CD14-positive monocyte (primary cell): Measurements from ENCODE around the gene MDK. TPM values are rescaled to one million over a fixed set of nuclear protein-coding genes. Genes with fewer than 3 reads are reported as not detected.

Experiments used
- DNase-seq, 3 donors: peaks; one replicate each; pipeline ENCODE4 v3.0.0-alpha.2; 2011 to 2022
- H2AFZ ChIP-seq: 2 replicates; pipeline ENCODE4 v1.6.0; 2012; ENCODE audit warnings: mild to moderate bottlenecking, low read depth, low read length, inconsistent platforms; ENCODE audit not compliant: insufficient read depth, poor library complexity, severe bottlenecking
- H3K27ac ChIP-seq, 2 donors: 1 replicate in 1 of 2; 2 replicates in 1 of 2; pipeline ENCODE4 v1.5.1; 2012 to 2013; ENCODE audit warnings: low read length in 2 of 2, control low read depth in 1 of 2, inconsistent platforms in 1 of 2, low read depth in 1 of 2, mild to moderate bottlenecking in 1 of 2
- H3K27me3 ChIP-seq, 2 donors: one replicate each; pipeline versions ENCODE4 v1.6.0 to v1.6.1; 2011 to 2013; ENCODE audit warnings: low read length in 2 of 2; ENCODE audit not compliant: control insufficient read depth in 2 of 2, insufficient read depth in 2 of 2
- H3K36me3 ChIP-seq, 2 donors: replicated peaks in 1 of 2; 1 replicate in 1 of 2; 2 replicates in 1 of 2; pipeline versions ENCODE4 v1.5.1 to v1.6.1; 2012 to 2013; ENCODE audit warnings: low read length in 2 of 2, control low read depth in 1 of 2, inconsistent platforms in 1 of 2, mild to moderate bottlenecking in 1 of 2; ENCODE audit not compliant: insufficient read depth in 2 of 2, control insufficient read depth in 1 of 2
- H3K4me1 ChIP-seq, 2 donors: 1 replicate in 1 of 2; 2 replicates in 1 of 2; pipeline versions ENCODE4 v1.5.1 to v1.6.1; 2012 to 2013; ENCODE audit warnings: low read length in 2 of 2, control low read depth in 1 of 2, inconsistent platforms in 1 of 2, mild to moderate bottlenecking in 1 of 2, moderate library complexity in 1 of 2; ENCODE audit not compliant: insufficient read depth in 2 of 2, control insufficient read depth in 1 of 2
- H3K4me2 ChIP-seq: replicated peaks from 2 replicates; pipeline ENCODE3; 2012; ENCODE audit warnings: low read length, moderate library complexity, mild to moderate bottlenecking; ENCODE audit not compliant: poor library complexity, severe bottlenecking; ENCODE audit errors: extremely low read depth
- H3K4me3 ChIP-seq, 3 experiments: fragments of 200-600 bp in 1 of 3; sonication (generic) in 1 of 3; replicated peaks in 1 of 3; 1 replicate in 2 of 3; 2 replicates in 1 of 3; pipeline ENCODE4 v1.5.1; 2011 to 2013; ENCODE audit warnings: low read length in 3 of 3, mild to moderate bottlenecking in 3 of 3, control low read depth in 2 of 3, low read depth in 2 of 3, inconsistent platforms in 1 of 3, moderate library complexity in 1 of 3
- H3K79me2 ChIP-seq: 2 replicates; pipeline ENCODE4 v1.6.0; 2012; ENCODE audit warnings: mild to moderate bottlenecking, control low read depth, inconsistent platforms, low read length, moderate library complexity; ENCODE audit not compliant: insufficient read depth
- H3K9ac ChIP-seq: 2 replicates; pipeline ENCODE4 v1.6.0; 2017; ENCODE audit warnings: low read length, mild to moderate bottlenecking; ENCODE audit not compliant: insufficient read depth, poor library complexity, severe bottlenecking
- H3K9me3 ChIP-seq, 2 donors: replicated peaks in 1 of 2; 1 replicate in 1 of 2; 2 replicates in 1 of 2; pipeline versions ENCODE4 v1.5.1 to v1.6.1; 2012 to 2013; ENCODE audit warnings: low read length in 2 of 2, control low read depth in 1 of 2; ENCODE audit not compliant: control insufficient read depth in 1 of 2, insufficient read depth in 1 of 2
- H4K20me1 ChIP-seq: 2 replicates; pipeline ENCODE4 v1.6.0; 2012; ENCODE audit warnings: mild to moderate bottlenecking, low read length, control low read depth, moderate library complexity; ENCODE audit not compliant: insufficient read depth
- H3K27ac Mint-ChIP-seq, 7 donors: one replicate each; pipeline ENCODE4 v1.8.0; 2020; ENCODE audit warnings: mild to moderate bottlenecking in 7 of 7, mixed read lengths in 7 of 7, moderate library complexity in 6 of 7, inconsistent platforms in 2 of 7
- H3K27me3 Mint-ChIP-seq, 3 donors: one replicate each; pipeline ENCODE4 v1.8.0; 2021 to 2022; ENCODE audit warnings: low read depth in 3 of 3, mild to moderate bottlenecking in 3 of 3, mixed read lengths in 3 of 3, moderate library complexity in 3 of 3, inconsistent platforms in 1 of 3
- H3K36me3 Mint-ChIP-seq, 2 donors: one replicate each; pipeline ENCODE4 v1.8.0; 2020; ENCODE audit warnings: mixed read lengths in 2 of 2, inconsistent platforms in 1 of 2, mild to moderate bottlenecking in 1 of 2
- H3K4me1 Mint-ChIP-seq: one replicate; pipeline ENCODE4 v1.8.0; 2020; ENCODE audit warnings: mild to moderate bottlenecking, mixed read lengths
- H3K4me3 Mint-ChIP-seq, 2 donors: one replicate each; pipeline ENCODE4 v1.8.0; 2020; ENCODE audit warnings: mild to moderate bottlenecking in 2 of 2, mixed read lengths in 2 of 2, moderate library complexity in 1 of 2
- H3K9me3 Mint-ChIP-seq, 7 donors: one replicate each; pipeline ENCODE4 v1.8.0; 2020 to 2022; ENCODE audit warnings: mixed read lengths in 7 of 7, mild to moderate bottlenecking in 6 of 7, moderate library complexity in 6 of 7, inconsistent platforms in 2 of 7
- CTCF ChIP-seq: fragments of 200-600 bp; IDR thresholded peaks from one replicate; pipeline ENCODE4 v1.8.0; 2022; ENCODE audit warnings: antibody characterized with exemption, mild to moderate bottlenecking
- WGBS: methylation state at CpG from one replicate; pipeline ENCODE4 v1.1.5; 2013; ENCODE audit warnings: missing lambda C conversion rate; ENCODE audit not compliant: insufficient coverage; 5-methylcytosine and 5-hydroxymethylcytosine counted together
- intact Hi-C, 2 donors: fragments of 100-400 bp; cut with micrococcal nuclease; formaldehyde crosslinking; loops; one replicate each; pipeline versions ENCODE4 v1.15.0 to v1.15.1; 2023
- polyA plus RNA-seq, 3 donors: library from polyadenylated mRNA; depleted of rRNA in 1 of 3; unstranded in 2 of 3; stranded (reverse) in 1 of 3; fragments of 300-500 nt in 2 of 3; fragments of >200 nt in 1 of 3; fragmentation: Illumina TruSeq in 2 of 3; gene quantifications; 1 replicate in 2 of 3; 2 replicates in 1 of 3; pipeline ENCODE4 v1.2.3, GENCODE V29; 2012 to 2021

MDK gene
- polyA plus RNA-seq, 3 donors, result 2.8 TPM; not detected in 2

DNA sequence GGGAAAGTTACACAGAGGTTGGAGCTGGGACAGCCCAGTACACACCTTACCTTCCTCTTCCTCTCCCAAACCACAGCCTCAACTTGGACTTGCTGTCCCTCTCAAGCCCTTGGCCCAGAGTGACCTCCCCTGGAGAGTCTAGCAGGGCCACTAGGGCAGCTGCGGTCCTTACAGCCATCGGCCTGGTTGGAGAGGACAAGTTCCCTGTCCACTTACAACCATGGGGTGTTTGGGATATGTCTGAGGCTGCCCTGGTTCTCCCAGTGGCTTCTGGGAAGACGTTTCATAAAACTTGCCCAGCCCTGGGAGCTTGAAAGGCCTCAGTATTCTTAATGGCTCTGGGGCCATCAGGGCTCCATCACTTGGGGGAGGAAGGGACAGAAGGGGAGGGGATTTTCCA, 47.3 kb upstream of the MDK start:
- H3K4me3 ChIP-seq, result peak overlapping the region in 1 of 3 experiments; percentile 64
- Mint-ChIP-seq H3K4me3 (peak overlapping the region in 1 of 2 donors; percentile 87), H3K4me1 (peaks cover 80% of the 10 kb centered on the region), H3K9me3 (peaks cover 0 to 9% (median 4%) of the 10 kb centered on the region in 7 donors), H3K27ac (no peak overlapping the region), H3K27me3 (peaks cover 47 to 60% (median 51%) of the 10 kb centered on the region in 3 donors), H3K36me3 (peaks cover 7 to 18% of the 10 kb centered on the region in 2 donors)
- no peak overlapping the region for H3K9ac ChIP-seq
- intact Hi-C loops, result no loop called here
- no peak overlapping the region for H3K4me2 ChIP-seq
- no peak for DNase-seq
- H2AFZ ChIP-seq, result no peak overlapping the region
- no peaks in the 10 kb centered on the region for H3K36me3 ChIP-seq
- TF ChIP-seq CTCF, result no peak
- peaks cover 0 to 7% of the 10 kb centered on the region in 2 donors for H3K9me3 ChIP-seq
- peaks cover 15% of the 10 kb centered on the region for H4K20me1 ChIP-seq
- 78% methylated on average over 1 of the region's 3 CpGs for WGBS
- H3K79me2 ChIP-seq, result no peaks in the 10 kb centered on the region
- H3K27me3 ChIP-seq, result peaks cover 14 to 46% of the 10 kb centered on the region in 2 donors
- peaks cover 81 to 88% of the 10 kb centered on the region in 2 donors for H3K4me1 ChIP-seq
- no peak overlapping the region for H3K27ac ChIP-seq

DNA sequence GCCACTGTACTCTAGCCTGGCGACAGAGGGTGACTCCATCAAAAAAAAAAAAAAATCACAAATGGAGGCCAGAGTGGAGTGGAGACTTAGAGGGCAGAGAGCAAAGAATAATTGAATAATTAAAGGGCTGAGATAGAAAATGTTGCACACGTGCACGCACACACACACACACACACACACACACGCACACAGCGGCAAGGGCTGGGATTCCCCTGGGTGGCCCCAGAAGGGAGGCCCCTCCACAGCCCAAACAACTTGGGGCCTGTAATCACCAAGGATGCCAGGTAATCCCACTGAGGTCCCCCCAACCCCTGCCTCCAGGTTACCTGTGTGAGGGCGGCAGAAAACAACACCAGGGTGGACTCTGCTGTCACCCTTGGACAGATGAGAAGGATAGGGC, 46.2 kb upstream of the MDK start:
- H3K27me3 ChIP-seq, result peaks cover 14 to 38% of the 10 kb centered on the region in 2 donors
- peaks cover 7 to 15% of the 10 kb centered on the region in 2 donors for H3K36me3 Mint-ChIP-seq
- H3K27ac Mint-ChIP-seq, result peak overlapping the region in 3 of 7 donors; percentile 18 to 80 (median 53)
- H3K4me3 Mint-ChIP-seq, result no peak overlapping the region
- no peak overlapping the region for H3K9ac ChIP-seq
- DNase-seq, result no peak
- H3K4me2 ChIP-seq, result no peak overlapping the region
- H3K9me3 ChIP-seq, result peaks cover 0 to 7% of the 10 kb centered on the region in 2 donors
- no peak overlapping the region for H3K27ac ChIP-seq
- H3K9me3 Mint-ChIP-seq, result peaks cover 0 to 9% (median 4%) of the 10 kb centered on the region in 7 donors
- H3K4me3 ChIP-seq, result no peak overlapping the region
- WGBS, result 80% methylated on average over 1 of the region's 6 CpGs
- peaks cover 89 to 94% of the 10 kb centered on the region in 2 donors for H3K4me1 ChIP-seq
- intact Hi-C loops, result no loop called here
- peaks cover 38 to 50% (median 42%) of the 10 kb centered on the region in 3 donors for H3K27me3 Mint-ChIP-seq
- no peaks in the 10 kb centered on the region for H3K36me3 ChIP-seq
- peaks cover 86% of the 10 kb centered on the region for H3K4me1 Mint-ChIP-seq
- H2AFZ ChIP-seq, result no peak overlapping the region
- peaks cover 2% of the 10 kb centered on the region for H3K79me2 ChIP-seq
- H4K20me1 ChIP-seq, result peaks cover 15% of the 10 kb centered on the region
- TF ChIP-seq CTCF, result no peak
